Activated CD8-positive, alpha-beta memory T cell treated with anti-CD3 and anti-CD28 coated beads, Interleukin-2, amount 50 U/mL, for 4 hours (primary cell): ENCODE results near the gene RPH3AL.

ENCODE experiments used
- DNase-seq: peaks from one replicate; pipeline ENCODE4 v3.0.0-alpha.2; 2020

Gene RPH3AL

GRCh38 chr17:298791-299450 is 53.7 kb downstream of the RPH3AL start:
- no peak for DNase-seq

GRCh38 chr17:297758-298157 is 54.8 kb downstream of the RPH3AL start:
- DNase-seq, result no peak

- DNase-seq, result no peak
Observed at GRCh38 chr17:296906-297690, 55.5 kb downstream of the RPH3AL start.

- no peak for DNase-seq
Observed at GRCh38 chr17:296379-296778, 56.2 kb downstream of the RPH3AL start.

- DNase-seq, result no peak
Observed at GRCh38 chr17:292531-293382, 59.9 kb downstream of the RPH3AL start.

GRCh38 chr17:292016-292415 is 60.6 kb downstream of the RPH3AL start:
- no peak for DNase-seq

DNA sequence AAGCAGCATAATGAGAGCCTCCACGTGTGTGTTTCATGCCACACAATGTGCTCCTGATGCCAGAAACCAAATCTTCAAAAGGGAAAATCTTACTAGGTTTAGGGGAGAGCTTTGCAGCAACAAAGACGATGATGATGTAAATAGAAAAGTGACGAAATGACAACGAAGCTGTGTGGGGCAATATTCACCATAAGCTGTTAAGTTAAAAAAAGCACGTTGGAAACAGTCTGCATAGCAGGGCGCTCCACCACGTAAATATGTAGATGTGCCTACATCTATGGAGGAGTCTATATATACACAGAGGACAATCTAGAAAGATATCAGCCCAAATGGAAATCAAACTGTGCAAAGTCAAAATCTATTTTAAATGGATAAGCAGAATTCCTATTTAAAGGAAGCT is 61.0 kb downstream of the RPH3AL start:
- DNase-seq, result no peak

DNA sequence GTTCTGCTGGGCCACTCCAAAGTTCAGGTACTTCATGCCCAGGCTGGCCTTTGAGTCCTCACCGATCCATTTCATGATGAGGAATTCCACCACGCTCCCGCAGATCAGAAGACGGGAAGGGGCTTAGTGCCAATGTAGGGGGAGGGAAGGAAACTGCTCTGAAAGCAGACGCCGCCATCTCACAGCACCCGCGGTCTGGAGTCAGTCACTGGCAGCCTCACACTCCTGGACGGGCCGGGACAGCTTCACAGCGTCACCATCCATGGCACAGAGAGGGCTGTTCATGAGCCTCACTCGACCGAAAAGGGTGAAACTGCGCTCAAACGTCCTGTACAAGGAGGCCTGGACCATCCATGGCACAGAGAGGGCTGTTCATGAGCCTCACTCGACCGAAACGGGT is 62.0 kb downstream of the RPH3AL start:
- DNase-seq, result no peak

DNA sequence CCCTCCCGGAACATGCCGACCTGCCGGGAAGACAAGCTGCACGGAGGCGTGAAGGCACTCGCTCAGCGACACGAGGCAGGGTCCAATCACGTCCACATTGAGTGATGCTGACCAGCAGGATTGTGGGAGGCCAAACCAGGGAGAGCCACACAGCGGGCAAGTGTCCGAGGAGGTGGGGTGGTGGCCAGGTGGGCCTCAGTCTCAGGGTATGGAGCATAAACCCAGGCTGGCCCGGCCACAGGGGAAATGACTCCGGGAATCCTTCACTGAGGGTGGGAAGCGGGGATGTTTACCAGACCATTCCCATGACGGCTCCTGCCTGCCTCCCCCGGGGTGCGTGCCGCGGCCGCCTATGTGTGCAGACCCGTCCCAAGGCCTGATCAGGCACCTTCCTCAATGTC is 62.5 kb downstream of the RPH3AL start:
- no peak for DNase-seq

GRCh38 chr17:289409-289808 is 63.2 kb downstream of the RPH3AL start:
- DNase-seq, result no peak

- DNase-seq, result no peak
Observed at GRCh38 chr17:288802-289356, 63.7 kb downstream of the RPH3AL start.

- no peak for DNase-seq
Observed at GRCh38 chr17:286571-286970, 66.0 kb downstream of the RPH3AL start.

DNA sequence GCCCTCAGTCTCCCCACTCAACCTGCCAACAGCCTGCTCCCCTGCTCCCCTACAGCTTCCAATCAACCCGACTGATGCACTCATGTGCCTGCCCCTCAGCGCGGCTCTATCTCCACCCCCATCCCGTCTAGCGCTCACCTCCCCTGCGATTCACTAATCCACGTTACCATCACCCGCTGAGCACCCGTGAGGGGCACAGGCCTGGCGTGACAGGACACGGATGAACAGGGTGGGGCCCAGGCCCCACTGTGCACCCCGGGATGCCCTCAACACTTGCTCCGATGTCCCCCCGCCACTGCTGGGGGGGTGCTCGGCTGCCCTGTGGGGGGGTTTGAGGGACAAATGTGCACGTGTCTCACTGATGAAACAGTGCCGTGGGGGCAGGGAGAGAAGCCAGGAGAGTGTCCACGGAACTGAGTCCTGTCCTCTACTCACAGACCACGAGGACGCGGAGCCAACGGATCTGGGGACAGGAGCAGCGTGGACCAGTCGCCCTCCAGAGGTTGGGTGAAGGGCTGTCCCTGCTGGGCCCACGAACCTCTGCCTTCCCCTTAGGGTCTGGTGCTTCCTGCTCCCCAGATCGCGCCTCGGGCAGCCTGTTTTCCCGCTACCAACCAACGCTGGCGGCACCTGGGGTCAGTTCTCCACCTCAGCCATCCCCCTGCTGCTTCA is 66.7 kb downstream of the RPH3AL start:
- no peak for DNase-seq

GRCh38 chr17:284676-285355 is 67.8 kb downstream of the RPH3AL start:
- DNase-seq, result no peak

DNA sequence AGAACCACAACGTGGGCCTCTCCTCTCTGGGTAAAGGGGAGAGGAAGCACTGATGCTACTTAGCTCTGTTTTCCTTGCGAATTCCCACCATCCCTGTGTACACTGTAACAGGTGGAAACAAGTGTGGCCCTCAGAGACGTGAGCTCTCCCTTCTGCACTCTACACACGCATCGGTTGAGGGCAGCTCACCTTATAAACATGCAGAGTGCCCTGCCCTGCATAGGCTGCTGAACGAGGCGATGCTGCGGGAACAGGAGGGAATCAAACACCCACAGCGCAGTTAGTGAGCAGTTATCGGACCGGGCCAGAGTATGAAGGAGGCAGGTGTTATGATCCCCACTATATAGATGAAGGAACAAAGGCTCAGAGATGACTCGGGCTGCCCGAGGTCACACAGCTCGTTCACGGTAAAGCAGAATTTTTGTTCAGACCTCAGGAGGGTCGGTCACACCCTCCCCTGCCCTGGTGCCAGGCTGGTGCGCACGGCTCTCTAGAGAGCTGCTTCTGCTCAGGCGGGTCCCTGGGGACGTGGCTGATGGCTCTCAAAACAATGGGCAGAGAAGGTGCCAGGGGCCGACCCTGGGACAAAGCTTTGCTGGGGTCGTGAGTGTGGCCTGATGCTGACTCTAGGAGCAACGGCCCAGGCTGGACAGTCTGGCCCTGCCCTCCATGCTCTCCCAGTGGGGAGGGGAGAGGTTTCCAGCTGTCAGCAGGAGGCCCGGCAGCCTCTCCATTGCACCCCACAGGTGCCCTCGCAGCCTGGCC is 68.5 kb downstream of the RPH3AL start:
- DNase-seq, result no peak

DNA sequence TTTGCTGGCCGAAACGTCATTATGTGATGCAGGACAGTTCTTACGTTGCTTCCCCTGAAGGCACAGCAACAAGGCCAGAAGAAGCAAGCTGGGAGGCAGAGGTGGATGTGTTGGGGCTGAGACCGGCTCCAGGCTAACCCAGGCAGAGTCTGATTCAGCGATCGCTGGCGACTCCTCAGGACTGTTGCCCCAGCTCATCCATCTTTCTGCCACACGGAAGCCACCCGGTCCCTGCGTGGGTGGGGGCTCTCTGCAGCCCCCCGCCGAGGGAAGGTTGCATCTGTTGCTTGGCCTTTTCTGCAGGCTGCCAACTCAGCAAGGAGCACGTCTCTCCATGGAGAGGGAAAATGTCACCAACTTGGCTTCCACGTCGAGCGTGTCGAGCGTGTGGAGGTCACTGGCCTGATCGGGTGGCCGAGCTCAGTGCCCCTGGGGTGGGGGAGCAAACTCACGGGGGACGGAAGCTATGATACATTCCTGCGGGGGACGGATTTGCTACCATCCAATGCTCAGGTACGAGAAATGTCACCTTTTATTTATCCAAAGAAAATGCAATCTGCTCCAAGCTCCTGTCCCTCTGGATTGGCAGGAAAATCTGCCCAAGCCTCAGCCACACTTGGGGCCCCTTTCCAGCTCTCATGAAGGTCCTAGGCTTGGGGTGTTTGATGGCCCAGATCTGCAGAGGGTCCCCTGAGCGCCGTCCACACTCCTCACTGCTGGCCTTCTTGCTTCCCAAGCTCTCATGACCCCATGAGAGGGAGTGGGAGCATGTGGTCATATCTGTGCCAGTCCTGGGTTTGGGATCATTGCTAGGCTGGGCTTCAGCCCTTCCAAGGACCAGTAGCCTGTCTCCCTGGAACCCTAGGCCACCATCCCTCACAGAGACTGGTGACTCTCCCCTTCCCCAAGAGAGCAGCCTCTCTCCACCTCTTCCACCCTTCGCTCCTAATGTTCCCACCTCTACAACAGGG is 69.4 kb downstream of the RPH3AL start:
- DNase-seq, result no peak

DNA sequence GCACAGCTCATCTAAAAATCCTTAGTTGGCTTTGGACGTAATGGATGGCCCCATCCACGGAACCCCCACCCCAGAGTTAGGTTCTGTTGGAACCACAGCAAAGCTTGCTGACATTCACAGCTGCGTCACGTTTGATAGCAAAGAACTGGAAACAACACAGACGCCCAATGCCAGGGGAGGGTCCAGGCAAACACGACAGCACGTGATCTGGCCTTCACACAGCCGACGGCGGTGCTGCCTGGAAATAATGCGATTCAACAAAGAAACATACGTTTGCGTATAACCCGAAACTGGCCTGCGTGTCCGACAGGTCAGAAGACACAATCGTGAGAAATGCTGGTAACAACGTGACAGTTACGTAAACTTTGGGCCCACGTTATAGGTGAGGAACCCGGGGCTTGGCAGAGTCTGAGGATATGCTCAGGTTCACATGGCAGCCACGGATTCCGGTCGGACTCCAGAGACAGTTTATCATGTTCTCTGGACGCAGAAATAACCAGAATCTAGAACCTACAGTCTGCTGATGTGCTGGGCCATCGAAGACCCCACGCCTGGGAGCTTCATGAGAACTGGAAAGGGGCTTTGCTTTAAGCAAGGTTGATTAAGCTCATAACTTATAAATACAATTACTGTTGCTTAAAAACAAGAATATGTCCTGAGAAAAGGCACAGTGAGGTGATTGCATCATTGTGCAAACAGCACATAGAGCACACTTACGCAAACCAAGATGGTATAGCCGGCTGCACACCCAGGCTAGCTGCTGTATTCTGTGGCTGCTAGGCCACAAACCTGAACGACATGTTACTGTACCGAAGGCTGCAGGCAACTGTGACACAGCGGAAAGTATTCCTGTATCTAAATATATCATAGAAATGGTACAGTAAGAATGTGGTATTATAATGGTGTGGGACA is 70.4 kb downstream of the RPH3AL start:
- no peak for DNase-seq

GRCh38 chr17:281365-281999 is 71.1 kb downstream of the RPH3AL start:
- DNase-seq, result no peak

GRCh38 chr17:280901-281300 is 71.7 kb downstream of the RPH3AL start:
- DNase-seq, result no peak
